Fibroblast of skin of left biceps (primary cell): ENCODE results near the gene SLC25A11.

Experiments
- DNase-seq, 2 experiments: peaks; one replicate each; pipeline ENCODE4 v3.0.0-alpha.2; 2013; ENCODE audit warnings: low read depth in 2 of 2

The SLC25A11 gene

GRCh38 chr17:4966844-4967538, 27.1 kb upstream of the SLC25A11 start:
- DNase-seq: peak; percentile 99

- DNase-seq: no peak
Observed at GRCh38 chr17:4965311-4965986, 25.6 kb upstream of the SLC25A11 start.

- DNase-seq: no peak
Observed at GRCh38 chr17:4960279-4960922, 20.6 kb upstream of the SLC25A11 start.

GRCh38 chr17:4959261-4959965, 19.6 kb upstream of the SLC25A11 start:
- no peak for DNase-seq

GRCh38 chr17:4958102-4958501, 18.3 kb upstream of the SLC25A11 start:
- no peak for DNase-seq

GRCh38 chr17:4956493-4957061, 16.7 kb upstream of the SLC25A11 start:
- DNase-seq: no peak

- DNase-seq: no peak
Observed at GRCh38 chr17:4955091-4955490, 15.2 kb upstream of the SLC25A11 start.

- no peak for DNase-seq
Observed at GRCh38 chr17:4953451-4953961, 13.7 kb upstream of the SLC25A11 start.

GRCh38 chr17:4951486-4951885, 11.6 kb upstream of the SLC25A11 start:
- DNase-seq: no peak

GRCh38 chr17:4950746-4951204, 10.9 kb upstream of the SLC25A11 start, which contains the start of gene ENO3:
Gene ENO3 (plus strand): TSS chr17:4951119. CDS start chr17:4951830, 711 bp downstream.
- DNase-seq: no peak

- DNase-seq: no peak
Observed at GRCh38 chr17:4950075-4950745, 10.4 kb upstream of the SLC25A11 start.

- no peak for DNase-seq
Observed at GRCh38 chr17:4949321-4950074, 9.7 kb upstream of the SLC25A11 start.

- DNase-seq: peak; percentile 77 to 83
Observed at GRCh38 chr17:4948931-4949320, 9.1 kb upstream of the SLC25A11 start.

- peak; percentile 88 to 90 for DNase-seq
Observed at GRCh38 chr17:4948166-4948930, 8.5 kb upstream of the SLC25A11 start, which contains the start of gene PFN1. Gene PFN1 (minus strand): TSS chr17:4948530. CDS start chr17:4948394, 136 bp downstream.

- no peak for DNase-seq
Observed at GRCh38 chr17:4947411-4948165, 7.7 kb upstream of the SLC25A11 start.

- no peak for DNase-seq
Observed at GRCh38 chr17:4947010-4947410, 7.2 kb upstream of the SLC25A11 start.

- DNase-seq: no peak
Observed at GRCh38 chr17:4946312-4946976, 6.6 kb upstream of the SLC25A11 start.

GRCh38 chr17:4945944-4946280, 6.1 kb upstream of the SLC25A11 start:
- DNase-seq: no peak
